CD4-positive, alpha-beta T cell (primary cell): ENCODE data around the gene COL4A4. TPM values are rescaled to one million over a fixed set of nuclear protein-coding genes. Genes with fewer than 3 reads are reported as not detected.

Experiments
- ATAC-seq: fragments of 200-7000 bp; cut with Tn5 transposase; one replicate; pipeline ENCODE4 v1.10.0; 2022; ENCODE audit warnings: mild to moderate bottlenecking; ENCODE audit not compliant: poor library complexity
- CTCF ChIA-PET: fragments of 350-600 bp; sonication (Branson Sonifier 250); formaldehyde crosslinking; loops from one replicate; lab custom pipeline; 2021; ENCODE audit warnings: antibody characterized with exemption, inconsistent platforms; lab: Charles Lee
- POLR2A ChIA-PET: fragments of 350-600 bp; sonication (Branson Sonifier 250); formaldehyde crosslinking; loops from one replicate; lab custom pipeline; 2021; ENCODE audit warnings: antibody characterized with exemption, inconsistent platforms; lab: Charles Lee
- DNase-seq, 14 experiments: peaks; one replicate each; pipeline ENCODE4 v3.0.0-alpha.2; 2013 to 2020; ENCODE audit warnings: mixed read lengths in 2 of 14
- H3K27ac ChIP-seq, 2 donors: one replicate each; pipeline versions ENCODE4 v1.5.1 to v1.7.0; 2013; ENCODE audit warnings: low read length in 2 of 2, low read depth in 1 of 2, mild to moderate bottlenecking in 1 of 2
- H3K27me3 ChIP-seq, 2 experiments: 1 replicate in 1 of 2; 2 replicates in 1 of 2; pipeline versions ENCODE4 v1.6.1 to v1.7.0; 2013; ENCODE audit warnings: low read length in 2 of 2, control low read depth in 1 of 2, mild to moderate bottlenecking in 1 of 2, moderate library complexity in 1 of 2; ENCODE audit not compliant: insufficient read depth in 2 of 2, control insufficient read depth in 1 of 2
- H3K36me3 ChIP-seq: one replicate; pipeline ENCODE4 v1.6.1; 2013; ENCODE audit warnings: low read length, control low read depth; ENCODE audit not compliant: insufficient read depth
- H3K4me1 ChIP-seq: one replicate; pipeline ENCODE4 v1.6.1; 2013; ENCODE audit warnings: low read length, control low read depth; ENCODE audit not compliant: insufficient read depth
- H3K4me3 ChIP-seq: one replicate; pipeline ENCODE4 v1.5.1; 2013; ENCODE audit warnings: mild to moderate bottlenecking, low read length, moderate library complexity
- H3K9me3 ChIP-seq, 2 experiments: 1 replicate in 1 of 2; 2 replicates in 1 of 2; pipeline versions ENCODE4 v1.6.1 to v1.7.0; 2013; ENCODE audit warnings: low read length in 2 of 2, mild to moderate bottlenecking in 2 of 2, control low read depth in 1 of 2, moderate library complexity in 1 of 2; ENCODE audit not compliant: control insufficient read depth in 1 of 2, insufficient read depth in 1 of 2
- H3K27ac Mint-ChIP-seq: one replicate; pipeline ENCODE4 v1.8.0; 2020; ENCODE audit warnings: mixed read lengths
- H3K27me3 Mint-ChIP-seq: one replicate; pipeline ENCODE4 v1.8.0; 2021; ENCODE audit warnings: mixed read lengths
- H3K36me3 Mint-ChIP-seq: one replicate; pipeline ENCODE4 v1.8.0; 2021; ENCODE audit warnings: low read depth, mixed read lengths
- H3K4me1 Mint-ChIP-seq: one replicate; pipeline ENCODE4 v1.8.0; 2021; ENCODE audit warnings: low read depth, mixed read lengths
- H3K4me3 Mint-ChIP-seq: one replicate; pipeline ENCODE4 v1.8.0; 2020; ENCODE audit warnings: mild to moderate bottlenecking, mixed read lengths
- H3K9me3 Mint-ChIP-seq: one replicate; pipeline ENCODE4 v1.8.0; 2020; ENCODE audit warnings: mixed read lengths
- CTCF ChIP-seq: fragments of 200-600 bp; IDR thresholded peaks from one replicate; pipeline ENCODE4 v1.8.0; 2022; ENCODE audit warnings: antibody characterized with exemption, mild to moderate bottlenecking
- intact Hi-C, 2 experiments: fragments of 100-400 bp; cut with DNase I in 1 of 2; cut with micrococcal nuclease in 1 of 2; formaldehyde crosslinking; loops; one replicate each; pipeline versions ENCODE4 v1.15.1 to v1.9.0; 2023 to 2025; cut with DNase I, micrococcal nuclease
- total RNA-seq, 174 experiments: library from RNA in 2 of 174; stranded (reverse) in 2 of 174; gene quantifications; one replicate each; pipeline ENCODE4 v1.2.3 and lab custom pipeline; 2021 to 2026

Gene COL4A4
- total RNA-seq, 2 experiments from 2014 or later, result not detected

DNA sequence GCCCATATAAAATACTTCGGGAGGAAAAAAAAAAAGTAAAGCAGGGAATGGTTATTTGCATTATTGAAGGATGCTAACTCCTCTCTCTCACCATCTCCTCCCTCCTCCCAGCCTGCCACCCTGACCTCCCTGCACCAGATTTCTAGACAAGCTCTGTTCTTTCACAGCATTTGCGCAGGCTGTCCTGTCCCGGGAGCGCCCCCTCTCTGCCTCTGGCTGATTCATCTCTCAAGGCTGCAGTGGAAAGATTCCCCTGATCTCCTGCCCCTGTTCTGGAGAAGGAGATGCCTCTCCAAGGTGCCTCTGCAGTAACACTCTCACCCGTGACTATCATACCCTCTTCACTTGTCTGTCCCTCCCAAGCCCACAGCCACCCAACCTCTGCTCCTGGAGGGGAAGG is 38.5 kb downstream of the COL4A4 start:
- TF ChIP-seq CTCF, result no peak
- DNase-seq (no peak), ATAC-seq (no peak)
- Mint-ChIP-seq H3K27ac (no peak overlapping the region), H3K4me3 (no peak overlapping the region), H3K4me1 (no peaks in the 10 kb centered on the region), H3K9me3 (no peaks in the 10 kb centered on the region), H3K27me3 (peaks cover 24% of the 10 kb centered on the region), H3K36me3 (no peaks in the 10 kb centered on the region)
- no peaks in the 10 kb centered on the region for H3K4me1 ChIP-seq
- no peaks in the 10 kb centered on the region for H3K9me3 ChIP-seq
- ChIA-PET CTCF (no interaction called here), POLR2A (no interaction called here)
- intact Hi-C loops, result no loop called here
- no peak overlapping the region for H3K27ac ChIP-seq
- H3K27me3 ChIP-seq, result no peaks in the 10 kb centered on the region
- no peak overlapping the region for H3K4me3 ChIP-seq
- no peaks in the 10 kb centered on the region for H3K36me3 ChIP-seq

DNA sequence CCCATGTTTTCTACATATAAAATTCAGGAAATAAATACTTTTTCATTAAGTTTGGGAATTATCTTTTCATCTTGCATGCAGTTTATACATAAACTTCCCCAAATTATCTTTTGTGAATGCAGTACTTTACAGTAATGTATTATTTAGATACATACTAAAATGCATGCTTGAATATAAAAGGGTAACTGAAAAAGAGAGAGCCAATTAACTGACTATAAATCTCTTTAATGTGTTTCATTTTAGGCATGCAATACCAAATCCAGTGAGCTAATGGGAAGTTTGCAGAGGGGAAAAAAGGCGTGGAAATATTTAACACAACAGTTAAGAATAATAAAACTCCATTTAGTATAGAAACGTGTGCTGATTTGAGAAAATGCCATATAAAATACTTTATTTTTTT is 39.2 kb downstream of the COL4A4 start:
- no peaks in the 10 kb centered on the region for H3K9me3 ChIP-seq
- H3K4me1 Mint-ChIP-seq, result no peaks in the 10 kb centered on the region
- no peak overlapping the region for H3K27ac ChIP-seq
- ChIA-PET CTCF (no interaction called here), POLR2A (no interaction called here)
- no peak overlapping the region for H3K4me3 ChIP-seq
- H3K27me3 Mint-ChIP-seq, result peaks cover 24% of the 10 kb centered on the region
- no peaks in the 10 kb centered on the region for H3K36me3 ChIP-seq
- intact Hi-C loops, result no loop called here
- no peak overlapping the region for H3K27ac Mint-ChIP-seq
- H3K36me3 Mint-ChIP-seq, result no peaks in the 10 kb centered on the region
- ATAC-seq (no peak), DNase-seq (no peak)
- TF ChIP-seq CTCF, result no peak
- H3K4me1 ChIP-seq, result no peaks in the 10 kb centered on the region
- no peak overlapping the region for H3K4me3 Mint-ChIP-seq
- no peaks in the 10 kb centered on the region for H3K27me3 ChIP-seq
- no peaks in the 10 kb centered on the region for H3K9me3 Mint-ChIP-seq

GRCh38 chr2:227123697-227124096 is 40.3 kb downstream of the COL4A4 start:
- no peaks in the 10 kb centered on the region for H3K27me3 ChIP-seq
- DNase-seq (no peak), ATAC-seq (no peak)
- no peaks in the 10 kb centered on the region for H3K9me3 ChIP-seq
- Mint-ChIP-seq H3K4me3 (no peak overlapping the region), H3K27ac (no peak overlapping the region), H3K27me3 (peaks cover 20% of the 10 kb centered on the region), H3K36me3 (no peaks in the 10 kb centered on the region), H3K9me3 (no peaks in the 10 kb centered on the region), H3K4me1 (no peaks in the 10 kb centered on the region)
- no peak overlapping the region for H3K4me3 ChIP-seq
- CTCF ChIA-PET, result no interaction called here
- H3K36me3 ChIP-seq, result no peaks in the 10 kb centered on the region
- POLR2A ChIA-PET, result interaction anchor here (0.6 kb wide), 1 partner anchor 1133 kb away, joined by 4 read pairs; no protein-coding TSS in a partner anchor
- no peak overlapping the region for H3K27ac ChIP-seq
- H3K4me1 ChIP-seq, result no peaks in the 10 kb centered on the region
- no peak for TF ChIP-seq CTCF
- intact Hi-C loops, result no loop called here
